Lower leg skin (tissue), 4 donors: Measurements from ENCODE around the gene KRT9. TPM values are rescaled to one million over a fixed set of nuclear protein-coding genes. Genes with fewer than 3 reads are reported as not detected.
"Not testable (repeated sequence)": the region's sequence is repeated elsewhere in the genome, so short reads cannot be mapped to it uniquely, and the experiment has no call there.

ENCODE experiments used
- DNase-seq, 2 donors: peaks; one replicate each; pipeline ENCODE4 v3.0.0-alpha.2; 2019; ENCODE audit warnings: low spot score in 2 of 2
- H3K4me3 ChIP-seq: fragments of 200-600 bp; sonication (generic); 2 replicates; pipeline ENCODE4 v1.5.1; 2017; ENCODE audit warnings: mild to moderate bottlenecking, low read depth; ENCODE audit not compliant: poor library complexity, severe bottlenecking
- POLR2A ChIP-seq, 2 donors: fragments of 450-650 bp; IDR thresholded peaks; one replicate each; pipeline ENCODE4 v1.6.1; 2016 to 2017; ENCODE audit warnings: antibody characterized with exemption in 2 of 2, mild to moderate bottlenecking in 1 of 2, moderate library complexity in 1 of 2
- WGBS, 2 donors: methylation state at CpG; one replicate each; pipeline ENCODE4 v1.1.5; 2018; 5-methylcytosine and 5-hydroxymethylcytosine counted together
- intact Hi-C: fragments of 100-400 bp; cut with DNase I; formaldehyde crosslinking; loops from one replicate; pipeline ENCODE4 v1.15.0; 2023; ENCODE audit warnings: low total_unique reads
- total RNA-seq, 4 donors: library from RNA; depleted of rRNA; stranded (reverse); fragments of >200 nt; gene quantifications; one replicate each; pipeline ENCODE4 v1.1.0, GENCODE V29; 2016
- TF ChIP-seq, protein P1 (sequence below), 3 donors: fragments of 450-650 bp; IDR thresholded peaks; one replicate each; pipeline ENCODE4 v1.5.1; 2016; ENCODE audit warnings: antibody characterized with exemption in 3 of 3, mild to moderate bottlenecking in 3 of 3, moderate library complexity in 2 of 3

KRT9 gene
- total RNA-seq, 4 donors from 2014 or later: 0.47 to 1.6 (median 0.91) TPM; not detected in 1

DNA sequence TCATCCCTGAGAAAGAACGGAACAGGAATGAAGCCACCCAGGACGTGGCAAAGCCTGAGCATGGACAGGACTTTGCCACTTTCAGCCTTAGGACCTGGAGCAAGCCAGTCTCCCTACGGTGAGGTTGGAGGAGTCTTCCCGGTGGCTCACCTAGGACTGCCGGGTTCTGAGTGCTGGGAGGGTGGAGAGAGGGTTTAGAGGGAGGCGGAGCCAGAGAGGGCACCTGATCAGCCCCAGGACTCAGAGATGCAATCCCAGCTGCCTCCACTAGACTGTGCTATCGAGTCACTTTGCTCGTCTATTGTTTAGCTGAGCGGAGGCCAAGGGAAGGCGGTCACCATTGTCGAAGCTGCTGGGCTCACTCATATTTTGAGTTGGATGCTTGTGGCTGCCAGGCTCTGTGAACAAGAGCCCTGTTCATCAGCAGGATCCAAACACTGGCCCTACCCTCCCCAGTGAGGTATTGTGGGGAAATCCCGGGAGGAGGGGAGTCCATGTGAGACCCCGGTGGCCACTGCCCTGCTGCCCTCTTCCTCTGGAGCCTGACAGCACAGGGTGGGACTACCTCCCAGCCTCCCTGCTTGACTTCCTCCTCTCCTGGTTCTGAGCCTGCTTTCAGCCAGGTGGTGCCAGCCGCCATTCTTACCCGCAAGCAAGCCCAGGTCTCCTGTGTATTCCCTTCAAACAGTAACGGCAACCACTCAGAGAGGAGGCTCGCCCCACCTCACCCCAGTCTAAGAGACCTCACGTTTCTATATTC lies 7.8 kb upstream of the KRT9 start:
- intact Hi-C loops: no loop called here

DNA sequence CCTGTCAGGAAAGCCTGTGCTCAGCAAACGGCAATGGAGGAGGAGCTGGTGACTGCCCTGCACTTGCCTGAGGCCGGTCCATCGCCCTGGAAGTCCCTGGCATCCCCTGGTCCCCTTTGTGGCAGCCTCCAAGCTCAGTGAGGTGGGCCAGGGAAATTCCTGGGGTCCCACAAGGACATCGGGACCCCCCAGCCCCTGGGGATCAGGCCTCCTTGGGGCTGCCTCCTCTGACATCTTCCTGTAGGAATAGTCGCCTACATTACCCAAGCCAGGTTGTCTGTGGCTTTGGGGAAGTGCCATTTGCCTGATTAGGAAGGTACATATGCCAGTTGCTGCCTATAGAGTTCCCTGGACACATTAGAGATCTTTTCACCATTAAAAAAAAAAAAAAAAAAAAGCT lies 7.1 kb upstream of the KRT9 start:
- TF ChIP-seq, protein P1, sequence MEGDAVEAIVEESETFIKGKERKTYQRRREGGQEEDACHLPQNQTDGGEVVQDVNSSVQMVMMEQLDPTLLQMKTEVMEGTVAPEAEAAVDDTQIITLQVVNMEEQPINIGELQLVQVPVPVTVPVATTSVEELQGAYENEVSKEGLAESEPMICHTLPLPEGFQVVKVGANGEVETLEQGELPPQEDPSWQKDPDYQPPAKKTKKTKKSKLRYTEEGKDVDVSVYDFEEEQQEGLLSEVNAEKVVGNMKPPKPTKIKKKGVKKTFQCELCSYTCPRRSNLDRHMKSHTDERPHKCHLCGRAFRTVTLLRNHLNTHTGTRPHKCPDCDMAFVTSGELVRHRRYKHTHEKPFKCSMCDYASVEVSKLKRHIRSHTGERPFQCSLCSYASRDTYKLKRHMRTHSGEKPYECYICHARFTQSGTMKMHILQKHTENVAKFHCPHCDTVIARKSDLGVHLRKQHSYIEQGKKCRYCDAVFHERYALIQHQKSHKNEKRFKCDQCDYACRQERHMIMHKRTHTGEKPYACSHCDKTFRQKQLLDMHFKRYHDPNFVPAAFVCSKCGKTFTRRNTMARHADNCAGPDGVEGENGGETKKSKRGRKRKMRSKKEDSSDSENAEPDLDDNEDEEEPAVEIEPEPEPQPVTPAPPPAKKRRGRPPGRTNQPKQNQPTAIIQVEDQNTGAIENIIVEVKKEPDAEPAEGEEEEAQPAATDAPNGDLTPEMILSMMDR (IDR thresholded peaks at IDR 0.05): no peak
- no peak for TF ChIP-seq POLR2A (IDR thresholded peaks at IDR 0.05)
- intact Hi-C loops: no loop called here
- H3K4me3 ChIP-seq: no peak overlapping the region
- WGBS, 2 donors: 48 to 54% methylated on average over 5 of the region's 5 CpGs
- DNase-seq: no peak

More for the DNA sequence above, 7.8 kb upstream of the KRT9 start:
- DNase-seq: peak; percentile 89 to 96
- no peak overlapping the region for H3K4me3 ChIP-seq
- TF ChIP-seq POLR2A (IDR thresholded peaks at IDR 0.05): no peak
- TF ChIP-seq, protein P1 (IDR thresholded peaks at IDR 0.05): peak in 1 of 3 donors; percentile 55
- WGBS, 2 donors: 20 to 24% methylated on average over 18 of the region's 18 CpGs

DNA sequence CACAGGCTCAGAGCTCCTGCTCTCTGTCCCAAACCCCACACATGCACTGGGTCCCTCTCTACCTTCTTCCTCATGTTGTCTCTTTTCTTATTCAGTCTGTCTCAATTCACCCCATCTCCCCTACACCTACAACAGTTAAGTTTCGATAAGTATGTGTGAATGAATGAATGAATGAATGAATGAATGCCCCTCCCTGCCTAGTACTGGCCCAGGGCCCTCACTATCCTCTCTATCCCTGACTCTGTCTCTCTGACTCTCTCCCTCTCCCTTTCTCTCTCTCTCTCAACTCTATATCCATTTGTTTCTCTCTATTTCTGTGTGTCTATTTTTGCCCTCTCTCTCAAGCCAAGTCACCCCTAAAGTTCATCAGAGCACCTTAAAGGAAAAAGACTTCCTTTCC lies 6.7 kb upstream of the KRT9 start:
- H3K4me3 ChIP-seq: no peak overlapping the region
- DNase-seq: no peak
- no peak for TF ChIP-seq POLR2A (IDR thresholded peaks at IDR 0.05)
- TF ChIP-seq, protein P1 (IDR thresholded peaks at IDR 0.05): no peak
- 63 to 73% methylated on average over 1 of the region's 1 CpG for WGBS, 2 donors
- intact Hi-C loops: no loop called here

DNA sequence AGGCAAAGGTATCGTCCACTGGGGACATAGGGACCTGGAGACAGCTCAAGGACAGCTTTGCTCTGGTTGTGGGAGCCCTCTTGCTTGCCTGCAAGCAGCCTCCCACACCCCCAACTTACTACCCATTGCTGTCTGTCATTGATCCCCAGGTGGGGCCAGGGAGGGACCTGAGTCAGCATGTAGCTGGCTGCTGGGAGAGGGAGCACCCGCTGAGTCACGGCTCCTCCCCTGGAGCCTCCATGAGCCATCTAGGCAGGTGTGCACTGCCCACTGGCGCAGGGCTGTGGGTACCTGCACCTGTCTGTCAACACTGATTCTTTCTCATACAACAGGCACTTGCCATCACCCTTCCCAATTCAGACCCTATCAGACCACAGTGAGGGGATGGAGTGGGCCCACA lies 4.9 kb upstream of the KRT9 start:
- DNase-seq, intact Hi-C loops, H3K4me3 ChIP-seq: not testable (repeated sequence)
- 35 to 58% methylated on average over 3 to 4 of the region's 4 CpGs for WGBS, 2 donors

DNA sequence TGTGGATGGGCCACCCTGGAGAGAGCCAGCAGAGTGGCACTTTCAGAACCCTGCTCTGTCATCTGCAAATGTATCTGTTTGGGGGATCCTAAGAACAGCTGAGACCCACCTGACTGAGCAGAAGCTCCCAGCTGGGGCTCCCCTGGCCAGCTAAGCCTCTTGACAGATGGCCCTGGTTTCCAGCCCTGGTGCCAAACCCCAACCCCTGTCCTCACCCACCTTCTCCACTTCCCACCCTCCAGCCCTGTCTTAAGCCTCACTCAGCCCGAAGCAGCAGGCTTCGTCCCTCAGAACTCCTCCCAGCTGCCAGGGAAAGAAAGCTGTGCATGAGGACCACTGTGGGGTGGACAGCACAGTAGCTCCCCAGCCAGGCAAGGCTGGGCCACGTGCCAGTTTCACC lies 3.5 kb upstream of the KRT9 start:
- H3K4me3 ChIP-seq: no peak overlapping the region
- TF ChIP-seq, protein P1 (IDR thresholded peaks at IDR 0.05): no peak
- TF ChIP-seq POLR2A (IDR thresholded peaks at IDR 0.05): no peak
- no peak for DNase-seq
- intact Hi-C loops: no loop called here
- WGBS, 2 donors: 58 to 75% methylated on average over 3 of the region's 3 CpGs

DNA sequence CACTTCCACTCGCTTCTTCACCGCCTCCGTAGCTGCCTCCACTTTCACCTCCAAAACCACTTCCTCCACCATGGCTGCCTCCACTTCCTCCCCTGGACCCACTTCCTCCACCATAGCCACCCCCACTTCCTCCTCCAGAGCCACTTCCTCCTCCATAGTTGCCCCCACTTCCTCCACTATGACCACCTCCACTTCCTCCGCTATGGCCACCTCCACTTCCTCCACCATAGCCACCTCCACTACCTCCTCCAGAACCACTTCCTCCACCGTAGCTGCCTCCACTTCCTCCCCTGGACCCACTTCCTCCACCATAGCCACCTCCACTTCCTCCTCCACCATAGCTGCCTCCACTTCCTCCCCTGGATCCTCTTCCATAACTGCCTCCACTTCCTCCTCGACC lies 4.5 kb downstream of the KRT9 start:
- 83 to 90% methylated on average over 6 of the region's 6 CpGs for WGBS, 2 donors

More for the DNA sequence above, 4.5 kb downstream of the KRT9 start:
- TF ChIP-seq, protein P1 (IDR thresholded peaks at IDR 0.05): no peak
- TF ChIP-seq POLR2A (IDR thresholded peaks at IDR 0.05): no peak
- intact Hi-C loops: no loop called here
- no peak overlapping the region for H3K4me3 ChIP-seq
- DNase-seq: no peak
